ENCODE data around the gene KRT86. TPM values are rescaled to one million over a fixed set of nuclear protein-coding genes. Genes with fewer than 3 reads are reported as not detected.
"Not testable (repeated sequence)": the region's sequence is repeated elsewhere in the genome, so short reads cannot be mapped to it uniquely, and the experiment has no call there.

Gene KRT86
- total and polyA plus RNA-seq, 7 experiments from 2014 or later = 0.13 to 1.5 TPM; not detected in 5

DNA sequence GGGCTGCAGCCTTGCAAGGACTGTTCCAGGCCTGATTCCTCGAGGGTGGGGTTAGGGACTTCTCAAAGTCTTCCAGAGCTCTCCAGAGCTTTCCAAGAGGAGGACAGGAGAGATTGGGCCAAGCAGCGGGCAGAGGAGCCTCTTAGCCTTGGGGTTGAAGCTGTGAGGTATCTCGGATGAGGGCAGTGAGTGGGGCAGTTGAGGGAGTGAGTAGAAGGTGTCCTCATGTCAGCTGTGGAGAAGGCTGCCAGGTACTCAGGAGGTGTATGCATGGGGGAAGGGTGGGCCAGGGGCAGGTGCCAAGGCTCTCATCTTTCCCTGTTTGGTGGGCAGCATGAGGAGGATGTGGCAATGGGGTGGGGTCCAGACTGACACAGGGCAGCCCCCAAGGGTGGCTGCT, 39.0 kb downstream of the KRT86 start:
- Mint-ChIP-seq H3K36me3 (peaks cover 0 to 5% (median 0%) of the 10 kb centered on the region in 5 donors), H3K27ac (no peak overlapping the region), H3K4me3 (no peak overlapping the region), H3K9me3 (peaks cover 0 to 3% (median 0%) of the 10 kb centered on the region in 11 donors), H3K4me1 (peaks cover 0 to 7% (median 5%) of the 10 kb centered on the region in 7 donors), H3K27me3 (peaks cover 27 to 49% (median 37%) of the 10 kb centered on the region in 5 donors)
- Histone ChIP-seq H3K4me1 (ENCODE audit: control insufficient read depth in 2 of 2, insufficient read depth in 2 of 2, low read length in 2 of 2) (no peaks in the 10 kb centered on the region), H3K9me3 (ENCODE audit: control insufficient read depth in 2 of 3, low read length in 3 of 3) (no peaks in the 10 kb centered on the region), H3K36me3 (ENCODE audit: control insufficient read depth in 2 of 3, insufficient read depth in 3 of 3, low read length in 3 of 3) (no peaks in the 10 kb centered on the region), H3K27me3 (ENCODE audit: control insufficient read depth in 2 of 2, insufficient read depth in 2 of 2, low read length in 2 of 2) (peaks cover 0 to 2% of the 10 kb centered on the region in 2 donors), H3K27ac (ENCODE audit: low read depth, low read length) (no peak overlapping the region), H3K4me3 (ENCODE audit: low read length) (no peak overlapping the region)
- ATAC-seq (no peak), DNase-seq (no peak)
- POLR2A ChIA-PET = no interaction called here
- intact Hi-C loops (cut with micrococcal nuclease) = no loop called here
- CTCF ChIA-PET = no interaction called here

DNA sequence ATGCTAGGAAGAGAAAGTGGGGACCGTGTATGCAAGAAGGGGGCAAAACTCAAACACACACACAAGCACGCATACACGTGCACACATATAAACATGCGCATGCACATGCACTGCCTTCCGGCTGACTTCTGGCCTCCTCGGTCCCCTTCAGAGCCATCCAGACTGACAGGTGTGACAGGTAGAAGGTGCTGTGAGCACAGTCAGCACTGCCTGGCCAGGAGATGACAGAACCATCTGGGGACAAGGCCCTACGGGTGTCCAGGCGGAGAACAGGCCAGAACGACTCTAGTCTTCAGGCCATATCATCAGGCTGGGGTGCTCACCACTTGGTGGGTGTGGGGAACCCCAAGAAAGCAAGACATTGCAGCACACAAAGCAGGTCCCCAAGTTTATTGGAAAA, 39.5 kb downstream of the KRT86 start:
- no peaks in the 10 kb centered on the region for H3K9me3 ChIP-seq (ENCODE audit: control insufficient read depth in 2 of 3, low read length in 3 of 3)
- intact Hi-C loops (cut with micrococcal nuclease) = no loop called here
- Mint-ChIP-seq H3K27ac (no peak overlapping the region), H3K36me3 (peaks cover 0 to 2% (median 0%) of the 10 kb centered on the region in 5 donors), H3K27me3 (peaks cover 23 to 48% (median 33%) of the 10 kb centered on the region in 5 donors), H3K4me3 (no peak overlapping the region), H3K4me1 (peaks cover 0 to 2% (median 1%) of the 10 kb centered on the region in 7 donors), H3K9me3 (peaks cover 0 to 3% (median 0%) of the 10 kb centered on the region in 11 donors)
- peaks cover 0 to 2% of the 10 kb centered on the region in 2 donors for H3K27me3 ChIP-seq (ENCODE audit: control insufficient read depth in 2 of 2, insufficient read depth in 2 of 2, low read length in 2 of 2)
- no peaks in the 10 kb centered on the region for H3K4me1 ChIP-seq (ENCODE audit: control insufficient read depth in 2 of 2, insufficient read depth in 2 of 2, low read length in 2 of 2)
- no peak for ATAC-seq
- H3K4me3 ChIP-seq (ENCODE audit: low read length) = no peak overlapping the region
- ChIA-PET POLR2A (no interaction called here), CTCF (no interaction called here)
- no peaks in the 10 kb centered on the region for H3K36me3 ChIP-seq (ENCODE audit: control insufficient read depth in 2 of 3, insufficient read depth in 3 of 3, low read length in 3 of 3)
- H3K27ac ChIP-seq (ENCODE audit: low read depth, low read length) = no peak overlapping the region
- DNase-seq = no peak

DNA sequence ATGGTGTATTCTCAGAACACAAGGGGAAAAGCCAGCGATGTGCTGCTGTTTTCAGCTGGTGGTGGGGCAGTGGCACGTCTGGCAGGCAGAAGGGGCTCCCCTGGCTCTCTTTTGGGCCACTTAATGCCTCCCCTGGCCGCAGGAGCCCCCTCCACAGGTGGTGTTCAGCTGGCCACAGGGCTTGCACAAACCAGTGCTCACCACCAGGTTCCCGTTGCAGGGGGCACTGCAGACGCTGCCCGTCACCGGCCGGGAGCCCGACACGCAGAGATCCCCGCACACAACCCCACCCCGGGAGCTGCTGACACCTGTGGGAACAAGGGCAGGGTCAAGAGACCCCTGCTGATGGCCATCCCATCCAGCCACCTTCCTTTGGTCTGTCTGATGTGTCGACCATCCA, 40.1 kb downstream of the KRT86 start:
- CTCF ChIA-PET = no interaction called here
- H3K4me1 ChIP-seq (ENCODE audit: control insufficient read depth in 2 of 2, insufficient read depth in 2 of 2, low read length in 2 of 2) = no peaks in the 10 kb centered on the region
- Mint-ChIP-seq H3K27me3 (peaks cover 17 to 47% (median 27%) of the 10 kb centered on the region in 5 donors), H3K27ac (no peak overlapping the region), H3K4me3 (no peak overlapping the region), H3K4me1 (peaks cover 0 to 5% (median 0%) of the 10 kb centered on the region in 7 donors), H3K36me3 (no peaks in the 10 kb centered on the region), H3K9me3 (peaks cover 0 to 3% (median 0%) of the 10 kb centered on the region in 11 donors)
- peaks cover 0 to 2% of the 10 kb centered on the region in 2 donors for H3K27me3 ChIP-seq (ENCODE audit: control insufficient read depth in 2 of 2, insufficient read depth in 2 of 2, low read length in 2 of 2)
- no peak overlapping the region for H3K4me3 ChIP-seq (ENCODE audit: low read length)
- no peak for ATAC-seq
- H3K36me3 ChIP-seq (ENCODE audit: control insufficient read depth in 2 of 3, insufficient read depth in 3 of 3, low read length in 3 of 3) = no peaks in the 10 kb centered on the region
- no peaks in the 10 kb centered on the region for H3K9me3 ChIP-seq (ENCODE audit: control insufficient read depth in 2 of 3, low read length in 3 of 3)
- intact Hi-C loops (cut with micrococcal nuclease) = no loop called here
- no peak overlapping the region for H3K27ac ChIP-seq (ENCODE audit: low read depth, low read length)
- no peak for DNase-seq
- POLR2A ChIA-PET = no interaction called here

DNA sequence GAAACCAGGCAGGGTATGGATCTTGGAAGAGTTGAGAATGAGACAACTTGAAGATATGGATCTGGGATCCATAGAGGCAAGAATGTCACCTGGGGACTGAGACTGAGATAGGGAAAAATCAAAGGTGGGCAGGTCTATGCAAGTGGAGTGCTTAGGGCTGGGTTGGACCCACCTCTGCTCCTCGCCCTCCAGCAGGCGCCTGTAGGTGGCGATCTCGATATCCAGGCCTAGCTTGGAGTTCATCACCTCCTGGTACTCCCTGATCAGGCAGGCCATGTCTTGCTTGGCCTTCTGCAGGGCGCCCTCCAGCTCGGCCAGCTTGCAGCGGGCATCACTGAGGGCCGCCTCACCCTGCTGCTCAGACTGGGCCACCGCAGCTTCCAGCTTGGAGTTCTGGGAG, 41.3 kb downstream of the KRT86 start:
- H3K9me3 Mint-ChIP-seq; H3K4me3 ChIP-seq (ENCODE audit: low read length); intact Hi-C loops (cut with micrococcal nuclease); H3K36me3 ChIP-seq (ENCODE audit: control insufficient read depth in 2 of 3, insufficient read depth in 3 of 3, low read length in 3 of 3); H3K4me1 Mint-ChIP-seq; H3K27me3 ChIP-seq (ENCODE audit: control insufficient read depth in 2 of 2, insufficient read depth in 2 of 2, low read length in 2 of 2); ATAC-seq; POLR2A ChIA-PET; H3K27ac Mint-ChIP-seq; H3K4me1 ChIP-seq (ENCODE audit: control insufficient read depth in 2 of 2, insufficient read depth in 2 of 2, low read length in 2 of 2); H3K9me3 ChIP-seq (ENCODE audit: control insufficient read depth in 2 of 3, low read length in 3 of 3); H3K4me3 Mint-ChIP-seq; H3K27ac ChIP-seq (ENCODE audit: low read depth, low read length); H3K36me3 Mint-ChIP-seq: not testable (repeated sequence)
- peaks cover 15 to 48% (median 23%) of the 10 kb centered on the region in 5 donors for H3K27me3 Mint-ChIP-seq
- CTCF ChIA-PET = interaction anchor here (0.6 to 2.2 kb wide), 3 partner anchors 12 to 161 kb away, joined by 3 to 5 read pairs (median 3); no protein-coding TSS in a partner anchor
- DNase-seq = peak in 1 of 9 donors; percentile 13

DNA sequence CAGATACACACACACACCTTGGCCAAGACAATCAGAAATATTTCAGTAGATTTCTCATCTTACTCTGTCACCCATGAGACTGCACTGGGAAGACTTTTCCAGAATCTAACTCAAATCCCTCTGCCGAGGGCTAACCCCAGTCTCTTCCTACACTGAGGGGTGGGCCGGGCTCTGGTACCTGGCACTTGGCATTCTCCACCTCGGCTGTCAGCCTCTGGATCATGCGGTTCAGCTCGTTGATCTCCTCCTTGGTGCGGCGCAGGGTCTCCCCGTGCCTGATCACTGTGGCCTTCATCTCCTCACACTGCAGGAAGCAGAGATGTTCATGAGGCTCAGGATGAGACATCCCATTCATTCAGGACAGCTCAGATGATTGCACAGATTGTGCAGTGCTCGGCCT, 41.8 kb downstream of the KRT86 start:
- DNase-seq (no peak), ATAC-seq (no peak)
- Mint-ChIP-seq H3K9me3 (peaks cover 0 to 3% (median 0%) of the 10 kb centered on the region in 11 donors), H3K4me1 (peaks cover 0 to 5% (median 0%) of the 10 kb centered on the region in 7 donors), H3K36me3 (no peaks in the 10 kb centered on the region), H3K4me3 (peak overlapping the region in 1 of 10 donors; percentile 38), H3K27me3 (peaks cover 16 to 42% (median 23%) of the 10 kb centered on the region in 5 donors), H3K27ac (no peak overlapping the region)
- no peaks in the 10 kb centered on the region for H3K9me3 ChIP-seq (ENCODE audit: control insufficient read depth in 2 of 3, low read length in 3 of 3)
- H3K4me1 ChIP-seq (ENCODE audit: control insufficient read depth in 2 of 2, insufficient read depth in 2 of 2, low read length in 2 of 2) = no peaks in the 10 kb centered on the region
- CTCF ChIA-PET = interaction anchor here (0.6 to 2.2 kb wide), 3 partner anchors 11 to 161 kb away, joined by 3 to 5 read pairs (median 3); no protein-coding TSS in a partner anchor
- H3K4me3 ChIP-seq (ENCODE audit: low read length) = no peak overlapping the region
- POLR2A ChIA-PET = no interaction called here
- intact Hi-C loops (cut with micrococcal nuclease) = no loop called here
- H3K27ac ChIP-seq (ENCODE audit: low read depth, low read length) = no peak overlapping the region
- no peaks in the 10 kb centered on the region for H3K27me3 ChIP-seq (ENCODE audit: control insufficient read depth in 2 of 2, insufficient read depth in 2 of 2, low read length in 2 of 2)
- H3K36me3 ChIP-seq (ENCODE audit: control insufficient read depth in 2 of 3, insufficient read depth in 3 of 3, low read length in 3 of 3) = no peaks in the 10 kb centered on the region

DNA sequence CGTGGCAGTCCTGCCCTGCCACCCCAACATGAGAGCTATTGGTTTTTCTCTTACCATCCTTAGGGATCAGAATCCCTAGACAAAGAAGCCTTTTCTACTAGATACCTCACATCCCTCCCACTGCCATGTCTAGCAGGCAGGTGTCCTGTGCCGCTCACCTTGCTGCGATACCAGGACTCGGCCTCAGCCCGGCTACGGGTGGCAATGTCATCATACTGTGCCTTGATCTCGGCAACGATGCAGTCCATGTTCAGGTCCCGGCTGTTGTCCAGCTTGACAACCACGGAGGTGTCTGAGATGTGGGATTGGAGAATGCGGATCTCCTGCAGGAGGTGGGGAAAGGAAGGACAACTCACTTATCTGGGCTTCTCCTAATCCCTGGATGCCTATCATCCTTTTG, 42.3 kb downstream of the KRT86 start:
- peaks cover 0 to 5% (median 0%) of the 10 kb centered on the region in 7 donors for H3K4me1 Mint-ChIP-seq
- peaks cover 0 to 3% (median 0%) of the 10 kb centered on the region in 11 donors for H3K9me3 Mint-ChIP-seq
- no peak overlapping the region for H3K27ac Mint-ChIP-seq
- H3K4me3 ChIP-seq (ENCODE audit: low read length) = no peak overlapping the region
- no peak overlapping the region for H3K4me3 Mint-ChIP-seq
- H3K9me3 ChIP-seq (ENCODE audit: control insufficient read depth in 2 of 3, low read length in 3 of 3) = no peaks in the 10 kb centered on the region
- H3K27ac ChIP-seq (ENCODE audit: low read depth, low read length) = no peak overlapping the region
- DNase-seq (no peak), ATAC-seq (no peak)
- CTCF ChIA-PET = interaction anchor here (1.3 to 2.2 kb wide), 2 partner anchors 11 to 162 kb away, joined by 3 to 5 read pairs; no protein-coding TSS in a partner anchor
- POLR2A ChIA-PET = no interaction called here
- no peaks in the 10 kb centered on the region for H3K4me1 ChIP-seq (ENCODE audit: control insufficient read depth in 2 of 2, insufficient read depth in 2 of 2, low read length in 2 of 2)
- no peaks in the 10 kb centered on the region for H3K27me3 ChIP-seq (ENCODE audit: control insufficient read depth in 2 of 2, insufficient read depth in 2 of 2, low read length in 2 of 2)
- intact Hi-C loops (cut with micrococcal nuclease) = no loop called here
- H3K36me3 ChIP-seq (ENCODE audit: control insufficient read depth in 2 of 3, insufficient read depth in 3 of 3, low read length in 3 of 3) = no peaks in the 10 kb centered on the region
- no peaks in the 10 kb centered on the region for H3K36me3 Mint-ChIP-seq
- peaks cover 17 to 41% (median 22%) of the 10 kb centered on the region in 5 donors for H3K27me3 Mint-ChIP-seq

DNA sequence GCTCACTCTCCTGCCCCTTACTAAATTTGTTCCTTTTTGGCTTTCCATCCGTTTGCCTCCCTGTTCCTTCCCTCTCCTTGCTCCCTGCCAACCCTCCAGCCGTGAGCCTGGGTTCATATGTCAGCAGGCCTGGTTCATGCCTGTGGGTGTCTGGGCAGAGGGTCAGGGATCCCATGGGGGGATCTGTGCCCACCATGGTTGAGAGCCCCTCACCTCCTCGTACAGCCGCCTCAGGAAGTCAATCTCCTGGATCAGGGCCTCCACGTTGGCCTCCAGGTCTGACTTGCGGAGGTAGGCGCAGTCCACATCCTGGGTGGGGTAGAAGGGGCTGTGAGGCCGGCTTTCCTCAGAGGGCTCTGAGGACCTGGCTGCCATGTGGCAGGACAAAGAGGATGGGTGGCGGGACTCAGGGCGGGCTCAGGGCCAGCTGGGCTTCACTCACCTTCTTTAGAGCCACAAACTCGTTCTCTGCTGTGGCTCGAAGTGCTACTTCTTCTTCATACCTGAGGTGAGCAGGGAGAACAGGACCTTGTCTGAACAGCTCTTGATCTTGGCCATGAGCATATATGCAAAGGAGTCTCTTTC, 43.1 kb downstream of the KRT86 start:
- H3K27ac ChIP-seq (ENCODE audit: low read depth, low read length) = no peak overlapping the region
- no peak overlapping the region for H3K27ac Mint-ChIP-seq

More for the DNA sequence above, 43.1 kb downstream of the KRT86 start:
- CTCF ChIA-PET = interaction anchor here (0.7 kb wide), 1 partner anchor 155 kb away, joined by 7 read pairs; no protein-coding TSS in a partner anchor
- POLR2A ChIA-PET = no interaction called here
- H3K27me3 Mint-ChIP-seq = peaks cover 16 to 42% (median 22%) of the 10 kb centered on the region in 5 donors
- DNase-seq = no peak
- no peak overlapping the region for H3K4me3 ChIP-seq (ENCODE audit: low read length)
- no peaks in the 10 kb centered on the region for H3K4me1 ChIP-seq (ENCODE audit: control insufficient read depth in 2 of 2, insufficient read depth in 2 of 2, low read length in 2 of 2)
- no peak overlapping the region for H3K4me3 Mint-ChIP-seq
- no peak for ATAC-seq
- no peaks in the 10 kb centered on the region for H3K36me3 Mint-ChIP-seq
- H3K9me3 Mint-ChIP-seq = peaks cover 0 to 3% (median 0%) of the 10 kb centered on the region in 11 donors
- no peaks in the 10 kb centered on the region for H3K27me3 ChIP-seq (ENCODE audit: control insufficient read depth in 2 of 2, insufficient read depth in 2 of 2, low read length in 2 of 2)
- no peaks in the 10 kb centered on the region for H3K36me3 ChIP-seq (ENCODE audit: control insufficient read depth in 2 of 3, insufficient read depth in 3 of 3, low read length in 3 of 3)
- intact Hi-C loops (cut with micrococcal nuclease) = no loop called here
- H3K9me3 ChIP-seq (ENCODE audit: control insufficient read depth in 2 of 3, low read length in 3 of 3) = no peaks in the 10 kb centered on the region
- H3K4me1 Mint-ChIP-seq = peaks cover 0 to 5% (median 0%) of the 10 kb centered on the region in 7 donors
